Measurements from ENCODE around the gene MEX3A.
"Not testable (repeated sequence)": the region's sequence is repeated elsewhere in the genome, so short reads cannot be mapped to it uniquely, and the experiment has no call there.

Gene MEX3A

GRCh38 chr1:156126043-156126629 is 43.9 kb upstream of the MEX3A start:
- no peaks in the 10 kb centered on the region for H3K36me3 ChIP-seq (replicated peaks; ENCODE audit: insufficient read depth, low read length)

DNA sequence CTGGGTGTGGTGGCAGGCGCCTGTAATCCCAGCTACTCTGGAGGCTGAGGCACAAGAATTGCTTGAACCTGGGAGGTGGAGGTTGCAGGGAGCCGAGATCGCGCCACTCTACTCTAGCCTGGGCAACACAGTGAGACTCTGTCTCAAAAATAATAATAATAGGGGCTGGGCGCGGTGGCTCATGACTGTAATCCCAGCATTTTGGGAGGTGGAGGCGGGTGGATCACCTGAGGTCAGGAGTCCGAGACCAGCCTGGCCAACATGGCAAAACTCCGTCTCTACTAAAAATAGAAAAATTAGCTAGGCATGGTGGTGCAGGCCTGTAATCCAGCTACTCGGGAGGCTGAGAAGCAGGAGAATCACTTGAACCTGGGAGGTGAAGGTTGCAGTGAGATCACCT is 43.3 kb upstream of the MEX3A start:
- H3K4me2 ChIP-seq (ENCODE audit: low read depth, low read length); DNase-seq; H3K4me3 ChIP-seq (ENCODE audit: low read length); H3K9ac ChIP-seq (ENCODE audit: low read length); H3K9me3 ChIP-seq (replicated peaks; ENCODE audit: insufficient read depth, low read length); H3K27me3 ChIP-seq (replicated peaks; ENCODE audit: insufficient read depth, low read length); H3F3A ChIP-seq (ENCODE audit: insufficient read depth, low read length); H3K36me3 ChIP-seq (replicated peaks; ENCODE audit: insufficient read depth, low read length); H3K79me2 ChIP-seq (ENCODE audit: low read length); H4K20me1 ChIP-seq (ENCODE audit: insufficient read depth, low read length); H2AFZ ChIP-seq (ENCODE audit: low read length); H3K9me2 ChIP-seq (replicated peaks; ENCODE audit: insufficient read depth, low read length); H3K27ac ChIP-seq (ENCODE audit: low read length): not testable (repeated sequence)
- peaks cover 43% of the 10 kb centered on the region for H3K4me1 ChIP-seq (ENCODE audit: low read length)

More at GRCh38 chr1:156126043-156126629, 43.9 kb upstream of the MEX3A start:
- H3F3A ChIP-seq (ENCODE audit: insufficient read depth, low read length): peaks cover 8% of the 10 kb centered on the region; the same call in 1 of the 2 replicates
- no peaks in the 10 kb centered on the region for H3K9me3 ChIP-seq (replicated peaks; ENCODE audit: insufficient read depth, low read length)
- peak overlapping the region; percentile 43; the same call in 1 of the 2 replicates for H3K27ac ChIP-seq (ENCODE audit: low read length)
- H3K9ac ChIP-seq (ENCODE audit: low read length): peak overlapping the region; percentile 9; the same call in 1 of the 2 replicates
- H3K79me2 ChIP-seq (ENCODE audit: low read length): no peaks in the 10 kb centered on the region
- H3K9me2 ChIP-seq (replicated peaks; ENCODE audit: insufficient read depth, low read length): no peaks in the 10 kb centered on the region
- no peak overlapping the region for H3K4me2 ChIP-seq (ENCODE audit: low read depth, low read length)
- no peak for TF ChIP-seq EZH2 (optimal IDR thresholded peaks at IDR 0.05; ENCODE audit: low read depth, low read length)
- TF ChIP-seq, protein P1, sequence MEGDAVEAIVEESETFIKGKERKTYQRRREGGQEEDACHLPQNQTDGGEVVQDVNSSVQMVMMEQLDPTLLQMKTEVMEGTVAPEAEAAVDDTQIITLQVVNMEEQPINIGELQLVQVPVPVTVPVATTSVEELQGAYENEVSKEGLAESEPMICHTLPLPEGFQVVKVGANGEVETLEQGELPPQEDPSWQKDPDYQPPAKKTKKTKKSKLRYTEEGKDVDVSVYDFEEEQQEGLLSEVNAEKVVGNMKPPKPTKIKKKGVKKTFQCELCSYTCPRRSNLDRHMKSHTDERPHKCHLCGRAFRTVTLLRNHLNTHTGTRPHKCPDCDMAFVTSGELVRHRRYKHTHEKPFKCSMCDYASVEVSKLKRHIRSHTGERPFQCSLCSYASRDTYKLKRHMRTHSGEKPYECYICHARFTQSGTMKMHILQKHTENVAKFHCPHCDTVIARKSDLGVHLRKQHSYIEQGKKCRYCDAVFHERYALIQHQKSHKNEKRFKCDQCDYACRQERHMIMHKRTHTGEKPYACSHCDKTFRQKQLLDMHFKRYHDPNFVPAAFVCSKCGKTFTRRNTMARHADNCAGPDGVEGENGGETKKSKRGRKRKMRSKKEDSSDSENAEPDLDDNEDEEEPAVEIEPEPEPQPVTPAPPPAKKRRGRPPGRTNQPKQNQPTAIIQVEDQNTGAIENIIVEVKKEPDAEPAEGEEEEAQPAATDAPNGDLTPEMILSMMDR (IDR thresholded peaks at IDR 0.05; ENCODE audit: low read length): peak; percentile 28
- no peak for TF ChIP-seq EZH2phosphoT487 (IDR thresholded peaks at IDR 0.05; ENCODE audit: low read length)
- no peak overlapping the region for H2AFZ ChIP-seq (ENCODE audit: low read length)
- peaks cover 42% of the 10 kb centered on the region for H3K4me1 ChIP-seq (ENCODE audit: low read length)
- DNase-seq: no peak
- H4K20me1 ChIP-seq (ENCODE audit: insufficient read depth, low read length): no peaks in the 10 kb centered on the region
- no peaks in the 10 kb centered on the region for H3K27me3 ChIP-seq (replicated peaks; ENCODE audit: insufficient read depth, low read length)
- no peak overlapping the region for H3K4me3 ChIP-seq (ENCODE audit: low read length)

DNA sequence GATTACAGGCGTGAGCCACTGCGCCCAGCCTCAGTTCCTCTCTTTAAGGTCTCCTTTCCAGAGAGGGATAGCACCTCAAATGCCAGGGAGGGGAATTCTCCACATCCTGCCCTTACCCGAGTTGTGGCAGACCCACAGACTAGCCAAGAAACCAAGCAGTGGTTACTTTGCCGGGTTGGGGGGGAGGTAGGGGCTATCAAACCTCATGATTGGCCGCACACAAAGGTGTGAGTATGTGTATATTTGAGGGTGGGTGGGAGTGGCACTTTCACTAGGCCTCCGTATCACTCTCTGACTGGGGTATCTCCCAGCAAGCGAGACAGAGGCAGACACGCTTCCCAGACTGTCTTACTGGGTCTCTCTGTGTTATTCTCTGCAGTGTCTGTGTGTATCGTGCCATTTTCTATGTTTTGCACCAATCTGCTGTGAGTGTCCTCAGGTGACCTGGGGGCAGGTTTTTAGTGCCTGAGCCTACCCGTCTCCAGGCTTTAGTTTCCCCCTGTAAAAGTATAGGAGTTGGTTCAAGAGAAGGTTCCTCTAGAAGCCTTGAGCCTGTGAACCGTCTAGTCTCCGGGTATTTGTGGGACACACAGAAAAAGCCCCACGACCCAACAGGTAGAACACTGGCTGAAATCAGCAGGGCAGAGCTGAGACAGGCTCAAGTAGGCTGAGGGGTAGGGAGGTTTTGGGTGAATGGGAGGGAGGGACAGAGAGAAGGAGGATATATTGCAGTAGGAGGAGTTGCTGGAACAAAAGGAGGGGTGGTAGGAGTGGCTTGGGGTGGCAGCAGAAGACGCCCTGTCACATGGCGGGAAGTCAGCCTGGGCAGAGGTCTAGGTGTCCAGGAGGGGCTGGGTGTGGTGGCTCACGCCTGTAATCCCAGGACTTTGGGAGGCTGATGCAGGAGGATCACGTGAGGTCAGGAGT is 42.6 kb upstream of the MEX3A start:
- no peaks in the 10 kb centered on the region for H3K9me2 ChIP-seq (replicated peaks; ENCODE audit: insufficient read depth, low read length)
- H3K79me2 ChIP-seq (ENCODE audit: low read length): no peaks in the 10 kb centered on the region
- H4K20me1 ChIP-seq (ENCODE audit: insufficient read depth, low read length): no peaks in the 10 kb centered on the region
- H3K27ac ChIP-seq (ENCODE audit: low read length): no peak overlapping the region
- TF ChIP-seq EZH2phosphoT487 (IDR thresholded peaks at IDR 0.05; ENCODE audit: low read length) (no peak), EZH2 (optimal IDR thresholded peaks at IDR 0.05; ENCODE audit: low read depth, low read length) (no peak)
- TF ChIP-seq, protein P1 (IDR thresholded peaks at IDR 0.05; ENCODE audit: low read length): no peak
- no peak overlapping the region for H3K9ac ChIP-seq (ENCODE audit: low read length)
- H3K9me3 ChIP-seq (replicated peaks; ENCODE audit: insufficient read depth, low read length): no peaks in the 10 kb centered on the region
- no peak for DNase-seq
- no peak overlapping the region for H3K4me3 ChIP-seq (ENCODE audit: low read length)
- peaks cover 39% of the 10 kb centered on the region for H3K4me1 ChIP-seq (ENCODE audit: low read length)
- H3K36me3 ChIP-seq (replicated peaks; ENCODE audit: insufficient read depth, low read length): no peaks in the 10 kb centered on the region
- no peaks in the 10 kb centered on the region for H3K27me3 ChIP-seq (replicated peaks; ENCODE audit: insufficient read depth, low read length)
- no peak overlapping the region for H3K4me2 ChIP-seq (ENCODE audit: low read depth, low read length)
- H3F3A ChIP-seq (ENCODE audit: insufficient read depth, low read length): peaks cover 8% of the 10 kb centered on the region; the same call in 1 of the 2 replicates
- H2AFZ ChIP-seq (ENCODE audit: low read length): no peak overlapping the region

All from MM.1S (cell line).